Measurements from ENCODE around the gene CAMK2D.

- TF ChIP-seq CTCF (IDR thresholded peaks at IDR 0.05; ENCODE audit: low read length) (no peak), EZH2 (optimal IDR thresholded peaks at IDR 0.05; ENCODE audit: low read depth, low read length) (no peak), EZH2phosphoT487 (IDR thresholded peaks at IDR 0.05; ENCODE audit: low read length) (no peak)
Measured at GRCh38 chr4:113784497-113785250, 23.1 kb upstream of the CAMK2D start.
